GM18508 (cell line): ENCODE results near the gene SLC25A21.

Source experiments
- ATAC-seq: cut with Tn5 transposase; IDR thresholded peaks from one replicate; pipeline ENCODE4 v1.9.1; 2021; ENCODE audit warnings: moderate number of reproducible peaks; ENCODE audit not compliant: insufficient read depth, unreplicated experiment

SLC25A21 gene

GRCh38 chr14:37145395-37145794, 27.0 kb downstream of the SLC25A21 start:
- no peak for ATAC-seq

GRCh38 chr14:37144729-37145363, 27.6 kb downstream of the SLC25A21 start:
- no peak for ATAC-seq

- no peak for ATAC-seq
Observed at GRCh38 chr14:37143475-37143874, 28.9 kb downstream of the SLC25A21 start.

DNA sequence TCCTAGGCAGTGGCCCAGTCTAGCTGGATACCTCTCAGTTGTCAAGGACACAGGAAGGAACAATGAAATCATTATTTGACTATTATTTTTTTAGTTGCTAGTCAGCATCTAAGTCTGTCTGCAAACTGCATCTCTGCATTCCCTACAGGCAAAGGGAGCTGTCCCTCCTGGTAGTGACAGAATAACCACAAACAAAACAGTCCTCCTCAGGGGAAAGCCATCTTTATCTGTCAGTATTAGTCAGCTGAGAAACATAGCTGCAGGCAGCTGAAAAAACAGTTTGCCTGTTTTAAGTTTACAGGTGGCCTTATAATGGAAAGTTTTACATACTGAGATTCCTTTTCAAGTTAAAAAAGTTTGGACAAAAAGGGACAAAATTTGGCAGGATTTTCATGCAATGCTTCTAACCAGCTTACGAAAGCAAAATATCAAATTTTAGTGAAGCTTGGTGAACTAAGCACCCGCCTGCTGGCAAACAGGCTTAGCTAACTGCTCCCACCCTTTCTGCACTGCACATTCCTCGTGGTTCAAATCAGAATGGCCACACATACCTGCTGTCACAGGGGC, 29.5 kb downstream of the SLC25A21 start:
- ATAC-seq, result no peak

- ATAC-seq, result no peak
Observed at GRCh38 chr14:37140176-37140575, 32.2 kb downstream of the SLC25A21 start.

GRCh38 chr14:37139710-37140109, 32.7 kb downstream of the SLC25A21 start:
- no peak for ATAC-seq

DNA sequence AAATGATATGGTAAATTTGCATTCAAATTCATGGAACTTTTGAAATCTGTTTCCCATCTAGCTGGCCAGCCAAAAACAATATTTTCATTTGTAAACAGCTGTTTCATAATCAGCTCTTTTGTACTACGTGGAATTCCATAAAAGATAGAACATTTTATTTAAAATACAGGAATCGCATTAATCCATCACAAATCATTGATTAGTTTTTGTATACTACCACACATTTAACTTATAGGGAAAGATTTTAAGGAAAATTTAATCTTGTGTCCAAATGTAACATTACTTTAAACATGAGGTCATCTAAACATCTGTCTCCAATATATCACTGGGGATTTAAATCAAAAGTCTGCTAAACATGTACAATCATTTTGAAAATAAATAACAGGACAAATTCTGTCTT, 33.5 kb downstream of the SLC25A21 start:
- no peak for ATAC-seq

GRCh38 chr14:37133284-37133913, 39.0 kb downstream of the SLC25A21 start:
- ATAC-seq, result no peak

GRCh38 chr14:37131205-37131604, 41.2 kb downstream of the SLC25A21 start:
- no peak for ATAC-seq

DNA sequence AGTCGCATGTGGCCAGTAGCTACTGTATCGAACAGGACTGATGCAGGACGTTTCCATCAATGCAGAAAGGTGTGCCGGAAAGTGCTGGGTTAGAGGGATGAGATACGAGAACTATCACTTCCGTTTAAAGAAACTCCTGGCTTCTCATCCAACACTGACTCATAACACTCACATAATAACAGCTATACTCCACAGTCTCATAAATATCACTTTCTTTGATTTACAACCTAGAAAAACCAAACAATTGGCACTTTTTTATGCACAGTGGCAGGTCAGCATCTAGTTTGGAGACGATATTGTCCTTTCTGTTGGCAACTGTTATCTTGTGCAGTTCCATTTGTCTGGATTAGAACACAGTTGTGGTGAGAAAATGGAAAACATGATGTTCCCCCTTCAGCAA, 43.4 kb downstream of the SLC25A21 start:
- ATAC-seq, result no peak

- ATAC-seq, result no peak
Observed at GRCh38 chr14:37124614-37125013, 47.8 kb downstream of the SLC25A21 start.

GRCh38 chr14:37122919-37123639, 49.3 kb downstream of the SLC25A21 start:
- no peak for ATAC-seq

GRCh38 chr14:37122288-37122687, 50.1 kb downstream of the SLC25A21 start:
- ATAC-seq, result no peak

DNA sequence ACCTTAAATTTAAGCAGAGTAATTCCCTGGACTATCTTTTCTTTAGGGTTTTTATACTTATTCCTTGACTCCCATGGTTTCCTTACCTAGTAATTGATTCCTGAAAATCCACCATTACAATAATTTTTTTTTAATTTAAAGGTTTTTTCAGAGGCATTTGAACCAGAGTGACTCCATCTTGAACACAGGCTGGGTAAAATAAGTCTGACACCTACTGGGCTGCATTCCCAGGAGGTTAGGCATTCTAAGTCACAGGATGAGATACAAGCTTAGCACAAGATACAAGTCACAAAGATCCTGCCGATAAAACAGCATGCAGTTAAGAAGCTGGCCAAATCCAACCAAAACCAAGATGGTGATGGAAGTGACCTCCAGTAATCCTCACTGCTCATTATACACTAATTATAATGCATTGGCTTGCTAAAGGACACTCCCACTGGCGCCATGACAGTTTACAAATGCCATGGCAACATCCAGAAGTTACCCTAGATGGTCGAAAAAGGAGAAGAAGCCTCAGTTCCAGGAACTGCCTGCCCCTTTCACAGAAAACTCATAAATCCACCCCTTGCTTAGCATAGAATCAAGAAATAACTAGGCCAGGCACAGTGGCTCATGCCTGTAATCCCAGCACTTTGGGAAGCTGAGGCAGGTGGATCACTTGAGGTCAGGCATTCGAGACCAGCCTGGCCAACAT, 53.6 kb downstream of the SLC25A21 start:
- no peak for ATAC-seq

- ATAC-seq, result no peak
Observed at GRCh38 chr14:37116933-37117849, 55.2 kb downstream of the SLC25A21 start.

- no peak for ATAC-seq
Observed at GRCh38 chr14:37115406-37115805, 57.0 kb downstream of the SLC25A21 start.

DNA sequence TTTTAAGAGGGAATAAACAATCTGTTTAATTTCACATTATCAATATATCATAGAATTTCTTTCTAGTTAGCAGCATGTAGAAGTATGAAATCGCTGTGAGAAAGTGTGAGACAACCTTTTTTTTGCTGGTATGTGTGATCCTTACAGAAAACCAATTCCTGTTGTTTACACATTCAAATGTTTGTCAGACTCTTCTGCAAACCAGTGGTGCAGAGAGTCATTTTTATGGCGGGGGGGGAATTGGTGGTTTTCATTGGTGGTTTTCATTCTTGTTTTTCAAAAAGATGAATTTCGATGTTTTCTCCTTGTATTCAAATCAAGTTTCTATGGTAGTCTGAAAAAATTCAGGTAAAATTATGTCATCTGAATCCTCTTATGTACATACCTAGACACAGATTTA, 57.8 kb downstream of the SLC25A21 start:
- no peak for ATAC-seq

- ATAC-seq, result no peak
Observed at GRCh38 chr14:37114002-37114401, 58.4 kb downstream of the SLC25A21 start.

DNA sequence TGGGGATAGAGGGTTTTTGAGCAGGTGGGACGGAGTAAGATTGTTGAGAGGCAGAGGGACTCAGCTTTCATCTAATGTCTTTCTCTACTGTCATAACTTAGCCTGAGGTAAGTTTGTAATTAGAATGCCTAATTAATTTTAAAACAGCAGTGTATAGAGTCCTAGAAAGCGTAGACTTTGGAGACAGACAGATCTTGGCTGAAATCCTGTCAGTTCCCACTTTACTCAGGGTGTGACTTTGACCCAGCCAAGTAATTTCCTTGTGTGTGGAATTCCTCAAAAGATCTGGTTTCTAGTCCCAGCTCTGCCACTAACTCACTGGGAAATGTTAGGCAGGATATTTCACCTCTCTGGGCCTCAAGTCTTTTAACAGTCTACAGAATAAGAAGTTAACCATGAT, 74.3 kb downstream of the SLC25A21 start:
- ATAC-seq, result no peak

DNA sequence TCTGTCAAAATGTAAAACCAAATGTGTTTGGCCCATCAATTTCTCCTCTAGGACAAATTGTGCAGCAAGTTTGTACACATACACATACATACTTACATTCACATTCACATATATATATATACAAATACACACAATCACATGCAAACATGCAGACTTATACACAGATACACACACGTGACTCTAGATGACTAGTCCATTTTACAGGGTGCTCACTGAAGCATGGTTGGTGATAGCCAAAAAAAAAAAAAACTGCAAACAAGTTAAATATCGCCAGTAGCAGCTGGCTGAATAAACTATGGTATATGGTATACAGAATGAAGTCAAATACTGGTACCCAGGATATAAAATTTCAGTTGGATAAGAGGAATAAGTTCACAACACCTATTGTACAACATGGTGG, 77.9 kb downstream of the SLC25A21 start:
- ATAC-seq, result no peak
